Suprapubic skin (tissue), 4 donors: ENCODE results near the gene CSN3. TPM values are rescaled to one million over a fixed set of nuclear protein-coding genes. Genes with fewer than 3 reads are reported as not detected.

Source experiments
- DNase-seq, 2 donors: peaks; one replicate each; pipeline ENCODE4 v3.0.0-alpha.2; 2019; ENCODE audit warnings: low spot score in 2 of 2
- H3K27ac ChIP-seq: fragments of 200-600 bp; sonication (generic); one replicate; pipeline ENCODE4 v1.5.1; 2019
- H3K27me3 ChIP-seq: fragments of 200-600 bp; sonication (generic); one replicate; pipeline ENCODE4 v1.5.1; 2019
- H3K36me3 ChIP-seq: fragments of 200-600 bp; sonication (generic); one replicate; pipeline ENCODE4 v1.5.1; 2019
- H3K4me1 ChIP-seq: fragments of 200-600 bp; sonication (generic); one replicate; pipeline ENCODE4 v1.5.1; 2019
- H3K4me3 ChIP-seq: fragments of 200-600 bp; sonication (generic); one replicate; pipeline ENCODE4 v1.5.1; 2019; ENCODE audit warnings: mild to moderate bottlenecking
- H3K9me3 ChIP-seq: fragments of 200-600 bp; sonication (generic); one replicate; pipeline ENCODE4 v1.5.1; 2019
- CTCF ChIP-seq, 2 donors: fragments of 200-600 bp in 1 of 2; fragments of 450-650 bp in 1 of 2; sonication (generic) in 1 of 2; IDR thresholded peaks; one replicate each; pipeline ENCODE4 v1.5.1; 2016 to 2019; ENCODE audit warnings: antibody characterized with exemption in 2 of 2, mild to moderate bottlenecking in 1 of 2, moderate library complexity in 1 of 2
- EP300 ChIP-seq: sonication (generic); formaldehyde crosslinking; IDR thresholded peaks from one replicate; pipeline ENCODE4 v1.6.1; 2017; ENCODE audit warnings: antibody characterized with exemption
- POLR2A ChIP-seq, 2 donors: fragments of 450-650 bp; IDR thresholded peaks; one replicate each; pipeline ENCODE4 v1.6.1; 2017; ENCODE audit warnings: antibody characterized with exemption in 2 of 2, mild to moderate bottlenecking in 2 of 2, moderate library complexity in 2 of 2
- POLR2AphosphoS5 ChIP-seq, 3 donors: sonication (generic); formaldehyde crosslinking; IDR thresholded peaks; one replicate each; pipeline ENCODE4 v1.6.1; 2017; ENCODE audit warnings: antibody characterized with exemption in 3 of 3
- WGBS: methylation state at CpG from one replicate; pipeline ENCODE4 v1.1.5; 2018; 5-methylcytosine and 5-hydroxymethylcytosine counted together
- total RNA-seq, 4 donors: library from RNA; depleted of rRNA; stranded (reverse); fragments of >200 nt; gene quantifications; one replicate each; pipeline ENCODE4 v1.1.0, GENCODE V29; 2016

Gene CSN3
- total RNA-seq, 4 donors from 2014 or later: not detected

DNA sequence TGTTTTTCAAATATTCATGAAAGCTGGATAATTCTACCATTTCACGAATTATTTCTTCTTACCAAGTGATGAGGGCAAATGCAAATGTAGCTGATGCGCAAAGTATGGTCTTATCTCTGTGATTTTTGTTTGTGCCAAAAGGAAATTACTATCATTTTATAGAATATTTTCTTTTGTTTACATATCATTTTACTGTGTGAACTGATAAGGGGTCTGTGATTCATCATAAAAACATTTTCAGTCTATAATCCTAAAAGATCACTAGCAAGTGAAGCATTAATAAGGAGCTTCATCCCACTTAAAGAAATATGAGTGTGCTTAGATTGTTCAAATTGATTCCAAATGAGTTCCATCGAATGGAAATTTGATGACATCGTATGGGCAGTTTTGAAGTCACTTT lies 694 bp downstream of the CSN3 start:
- Histone ChIP-seq H3K27ac (no peak overlapping the region), H3K4me1 (no peaks in the 10 kb centered on the region), H3K27me3 (no peaks in the 10 kb centered on the region), H3K4me3 (no peak overlapping the region), H3K36me3 (no peaks in the 10 kb centered on the region), H3K9me3 (no peaks in the 10 kb centered on the region)
- 64% methylated on average over 4 of the region's 4 CpGs for WGBS
- TF ChIP-seq EP300: no peak
- no peak for TF ChIP-seq POLR2AphosphoS5 (IDR thresholded peaks at IDR 0.05)
- no peak for TF ChIP-seq POLR2A (IDR thresholded peaks at IDR 0.05)
- no peak for TF ChIP-seq CTCF (IDR thresholded peaks at IDR 0.05)
- no peak for DNase-seq

GRCh38 chr4:70251250-70251944 lies 9.0 kb downstream of the CSN3 start:
- no peak overlapping the region for H3K4me3 ChIP-seq
- no peaks in the 10 kb centered on the region for H3K4me1 ChIP-seq
- no peaks in the 10 kb centered on the region for H3K9me3 ChIP-seq
- whole genome bisulfite sequencing: 89% methylated on average over 3 of the region's 3 CpGs
- DNase-seq: no peak
- no peak for TF ChIP-seq EP300
- TF ChIP-seq POLR2A (IDR thresholded peaks at IDR 0.05): no peak
- TF ChIP-seq POLR2AphosphoS5 (IDR thresholded peaks at IDR 0.05): no peak
- TF ChIP-seq CTCF (IDR thresholded peaks at IDR 0.05): no peak
- H3K27ac ChIP-seq: no peak overlapping the region
- H3K27me3 ChIP-seq: no peaks in the 10 kb centered on the region
- no peaks in the 10 kb centered on the region for H3K36me3 ChIP-seq

DNA sequence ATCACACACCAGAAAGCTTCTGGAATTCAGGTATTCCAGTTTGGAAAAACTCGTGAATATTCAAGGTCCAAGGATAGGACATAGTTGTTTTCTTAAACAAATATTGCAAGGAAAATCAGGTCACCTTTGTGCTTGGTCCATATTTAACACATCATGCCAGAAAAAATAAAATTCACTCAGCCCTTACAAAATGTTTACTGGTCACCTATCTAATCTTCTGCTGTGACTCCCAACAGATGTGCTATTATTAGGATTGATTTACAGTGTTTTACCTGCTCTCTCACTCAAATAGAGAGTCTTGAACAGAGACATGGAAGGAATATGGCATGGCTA lies 9.5 kb downstream of the CSN3 start:
- WGBS: 50% methylated on average over 1 of the region's 1 CpG
- DNase-seq: no peak
- H3K9me3 ChIP-seq: no peaks in the 10 kb centered on the region
- no peaks in the 10 kb centered on the region for H3K4me1 ChIP-seq
- TF ChIP-seq POLR2AphosphoS5 (IDR thresholded peaks at IDR 0.05) (no peak), POLR2A (IDR thresholded peaks at IDR 0.05) (no peak), EP300 (no peak), CTCF (IDR thresholded peaks at IDR 0.05) (no peak)
- H3K27ac ChIP-seq: no peak overlapping the region
- H3K36me3 ChIP-seq: no peaks in the 10 kb centered on the region
- no peak overlapping the region for H3K4me3 ChIP-seq
- no peaks in the 10 kb centered on the region for H3K27me3 ChIP-seq

DNA sequence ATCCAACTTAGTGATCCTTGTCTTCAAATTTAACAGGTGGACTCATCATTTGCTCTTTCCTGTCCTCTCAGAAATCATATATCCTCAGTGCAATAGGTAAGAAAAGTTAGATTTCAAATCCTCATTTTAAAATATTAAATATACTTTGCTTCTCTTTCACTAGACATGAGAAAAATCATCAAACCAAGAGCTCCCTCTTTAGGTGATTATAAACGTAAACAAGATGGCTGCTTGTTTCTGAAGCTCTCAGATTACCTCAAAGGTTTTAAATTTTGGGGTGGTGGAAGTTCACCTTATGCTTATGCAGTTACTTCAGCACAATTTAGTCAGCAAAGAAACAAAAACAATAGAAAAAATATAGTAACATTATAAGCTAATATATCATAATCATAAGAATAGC lies 27.3 kb downstream of the CSN3 start:
- H3K36me3 ChIP-seq: no peaks in the 10 kb centered on the region
- H3K4me1 ChIP-seq: no peaks in the 10 kb centered on the region
- H3K4me3 ChIP-seq: no peak overlapping the region
- no peaks in the 10 kb centered on the region for H3K9me3 ChIP-seq
- H3K27me3 ChIP-seq: no peaks in the 10 kb centered on the region
- no peak for DNase-seq
- WGBS: 13% methylated on average over 1 of the region's 1 CpG
- H3K27ac ChIP-seq: no peak overlapping the region
- no peak for TF ChIP-seq POLR2AphosphoS5 (IDR thresholded peaks at IDR 0.05)
- no peak for TF ChIP-seq POLR2A (IDR thresholded peaks at IDR 0.05)
- TF ChIP-seq CTCF (IDR thresholded peaks at IDR 0.05): no peak
- TF ChIP-seq EP300: no peak

DNA sequence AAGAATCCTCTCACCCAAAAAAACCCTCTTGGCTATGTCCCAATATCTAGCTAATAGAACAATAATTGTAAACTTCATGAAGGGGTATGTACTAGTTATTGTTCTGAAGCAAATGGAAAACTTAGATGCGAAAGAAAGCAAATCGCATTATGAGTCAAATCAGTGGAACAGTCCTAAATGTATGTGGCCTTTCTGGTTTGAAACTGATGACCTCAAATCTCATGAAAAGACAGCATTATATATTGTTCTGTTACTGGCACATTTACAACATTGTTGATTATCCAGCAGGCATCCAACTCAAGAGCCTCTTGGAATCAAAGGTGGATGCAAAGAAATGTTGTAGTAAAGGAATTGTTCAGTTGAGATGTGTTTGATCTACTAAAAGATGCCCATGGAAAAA lies 34.7 kb downstream of the CSN3 start:
- no peaks in the 10 kb centered on the region for H3K36me3 ChIP-seq
- H3K4me1 ChIP-seq: no peaks in the 10 kb centered on the region
- DNase-seq: no peak
- H3K4me3 ChIP-seq: no peak overlapping the region
- no peak overlapping the region for H3K27ac ChIP-seq
- H3K9me3 ChIP-seq: no peaks in the 10 kb centered on the region
- no peak for TF ChIP-seq CTCF (IDR thresholded peaks at IDR 0.05)
- TF ChIP-seq EP300: no peak
- no peaks in the 10 kb centered on the region for H3K27me3 ChIP-seq
- WGBS: 88% methylated on average over 2 of the region's 2 CpGs
